HepG2 (cell line): ENCODE data around the gene ZFP36L2. TPM values are rescaled to one million over a fixed set of nuclear protein-coding genes. Genes with fewer than 3 reads are reported as not detected.

Experiments
- HNRNPUL1 ChIP-seq: fragments of 200-400 bp; formaldehyde crosslinking; IDR thresholded peaks from 2 replicates; pipeline ENCODE4 v1.6.1; 2017; ENCODE audit warnings: low read depth, mild to moderate bottlenecking, low read length, moderate library complexity
- MXD3 ChIP-seq: IDR thresholded peaks from 2 replicates; pipeline ENCODE4 v1.6.1; 2016; ENCODE audit warnings: mild to moderate bottlenecking, missing biosample characterization, missing genetic modification reagents
- NCOA5 ChIP-seq: sonication (generic); formaldehyde crosslinking; IDR thresholded peaks from 2 replicates; pipeline ENCODE4 v1.4.0; 2020; ENCODE audit warnings: missing genetic modification reagents
- REST ChIP-seq, 2 experiments: IDR thresholded peaks; 2 replicates each; pipeline ENCODE4 v1.6.1; 2011 to 2012; ENCODE audit warnings: low read length in 2 of 2, borderline replicate concordance in 1 of 2, low read depth in 1 of 2, mild to moderate bottlenecking in 1 of 2, moderate library complexity in 1 of 2
- ZBTB8A ChIP-seq: sonication (generic); formaldehyde crosslinking; IDR thresholded peaks from 2 replicates; pipeline ENCODE4 v1.4.0; 2020; ENCODE audit warnings: mild to moderate bottlenecking, low read depth, missing genetic modification reagents, borderline replicate concordance
- ZFYVE20 ChIP-seq: sonication (generic); formaldehyde crosslinking; IDR thresholded peaks from 2 replicates; pipeline ENCODE4 v1.8.0; 2023; ENCODE audit warnings: low read depth, mild to moderate bottlenecking, moderate library complexity, missing genetic modification reagents, borderline replicate concordance
- ZMAT3 ChIP-seq: sonication (generic); formaldehyde crosslinking; conservative IDR thresholded peaks from 2 replicates; pipeline ENCODE4 v1.7.0; 2021; ENCODE audit warnings: missing genetic modification reagents
- ZNF362 ChIP-seq: sonication (generic); formaldehyde crosslinking; IDR thresholded peaks from 2 replicates; pipeline ENCODE4 v1.4.0; 2020; ENCODE audit warnings: missing genetic modification reagents, mild to moderate bottlenecking, borderline replicate concordance
- ZNF441 ChIP-seq: sonication (generic); formaldehyde crosslinking; IDR thresholded peaks from 2 replicates; pipeline ENCODE4 v1.7.0; 2021; ENCODE audit warnings: missing genetic modification reagents, borderline replicate concordance
- ZNF569 ChIP-seq: sonication (generic); formaldehyde crosslinking; IDR thresholded peaks from 2 replicates; pipeline ENCODE4 v1.5.0; 2020; ENCODE audit warnings: mild to moderate bottlenecking, missing genetic modification reagents, moderate library complexity, borderline replicate concordance
- ZNF883 ChIP-seq: sonication (generic); formaldehyde crosslinking; IDR thresholded peaks from 2 replicates; pipeline ENCODE4 v1.5.1; 2020; ENCODE audit warnings: mild to moderate bottlenecking, missing genetic modification reagents; ENCODE audit errors: not compliant biosample characterization
- polyA plus RNA-seq, 8 experiments: library from polyadenylated mRNA; depleted of rRNA in 3 of 8; stranded (reverse) in 7 of 8; unstranded in 1 of 8; fragments of >200 nt; fragmentation: Illumina TruSeq in 4 of 8; extraction: Trizol in 4 of 8; gene quantifications; 2 replicates each; pipeline versions ENCODE4 v1.2.1 to v1.2.3, GENCODE V29; 2011 to 2016; ENCODE audit warnings: low read depth in 4 of 8, missing spikeins in 1 of 8, mixed read lengths in 1 of 8; ENCODE audit not compliant: insufficient read depth in 1 of 8
- total RNA-seq, 5 experiments: library from RNA; depleted of rRNA; stranded (reverse); fragments of >200 nt; fragmentation: Illumina TruSeq; extraction: Trizol; gene quantifications; 2 replicates each; pipeline ENCODE4 v1.2.3, GENCODE V29; 2016; ENCODE audit warnings: low read depth in 1 of 5
- TF ChIP-seq, protein P1 (sequence below): sonication (generic); formaldehyde crosslinking; IDR thresholded peaks from 2 replicates; pipeline ENCODE4 v1.4.0; 2020; ENCODE audit warnings: missing genetic modification reagents, borderline replicate concordance
- TF ChIP-seq, protein P2 (sequence below): sonication (generic); formaldehyde crosslinking; conservative IDR thresholded peaks from 2 replicates; pipeline ENCODE4 v1.8.0; 2022; ENCODE audit warnings: missing genetic modification reagents

Gene ZFP36L2
- total and polyA plus RNA-seq, 2 of the 13 experiments (the other 11 are each of a cell fraction or from before 2014, with no cell fraction given): 11.2 to 21.8 TPM

DNA sequence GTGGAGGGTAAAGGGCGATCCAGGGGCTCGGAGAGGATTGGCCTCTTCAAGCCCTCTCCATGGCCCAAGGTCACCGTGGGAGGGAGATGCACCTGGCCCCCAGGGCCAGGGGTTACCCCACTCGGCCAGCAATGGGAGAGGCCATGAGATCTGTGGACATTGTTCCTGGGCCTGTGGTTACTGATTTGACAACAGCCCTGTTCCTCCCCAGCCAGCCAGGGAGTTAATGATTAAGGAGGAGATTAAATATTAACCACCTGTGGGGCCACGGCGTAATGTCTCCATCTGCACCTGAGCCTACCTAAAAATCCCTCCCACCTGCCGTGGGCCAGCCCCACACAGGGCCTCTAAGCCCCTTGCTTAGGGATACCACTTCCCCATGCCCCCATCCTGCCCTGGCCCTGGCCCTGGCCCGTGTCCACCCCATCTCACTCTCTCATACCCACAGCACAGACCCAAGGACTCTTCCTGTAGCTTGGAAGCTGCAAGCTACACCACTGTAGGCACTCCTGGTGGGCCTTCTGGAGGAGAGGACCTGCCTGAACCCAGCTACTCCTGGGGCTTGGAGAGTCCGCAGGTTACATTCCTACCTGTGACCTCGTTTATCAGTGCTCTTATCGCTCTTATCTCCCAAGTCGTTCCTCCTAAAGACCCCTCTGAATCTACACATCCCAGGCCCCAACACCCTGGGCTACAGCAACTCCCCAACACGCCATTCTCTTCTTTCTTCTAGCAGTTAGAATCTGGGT, 32.1 kb downstream of the ZFP36L2 start (continued):
- TF ChIP-seq HNRNPUL1: peak; percentile 98
- TF ChIP-seq REST (IDR thresholded peaks at IDR 0.05; ENCODE audit: borderline replicate concordance in 1 of 2, low read depth in 1 of 2, low read length in 2 of 2): peak in 1 of 2 experiments; percentile 45; a peak in 1 of 4 replicates
- TF ChIP-seq ZMAT3 (CRISPR knock-in tag): no peak
- TF ChIP-seq ZNF883 (CRISPR knock-in tag): peak; percentile 57
- TF ChIP-seq ZNF362 (CRISPR knock-in tag): no peak
- TF ChIP-seq MXD3 (CRISPR knock-in tag): peak; percentile 70
- peak; percentile 77; the same call in 1 of the 2 replicates for TF ChIP-seq ZNF569 (CRISPR knock-in tag)
- TF ChIP-seq ZBTB8A (CRISPR knock-in tag): no peak; the same call in 1 of the 2 replicates
- no peak; the same call in 1 of the 2 replicates for TF ChIP-seq ZNF441 (CRISPR knock-in tag)
- TF ChIP-seq, protein P1, sequence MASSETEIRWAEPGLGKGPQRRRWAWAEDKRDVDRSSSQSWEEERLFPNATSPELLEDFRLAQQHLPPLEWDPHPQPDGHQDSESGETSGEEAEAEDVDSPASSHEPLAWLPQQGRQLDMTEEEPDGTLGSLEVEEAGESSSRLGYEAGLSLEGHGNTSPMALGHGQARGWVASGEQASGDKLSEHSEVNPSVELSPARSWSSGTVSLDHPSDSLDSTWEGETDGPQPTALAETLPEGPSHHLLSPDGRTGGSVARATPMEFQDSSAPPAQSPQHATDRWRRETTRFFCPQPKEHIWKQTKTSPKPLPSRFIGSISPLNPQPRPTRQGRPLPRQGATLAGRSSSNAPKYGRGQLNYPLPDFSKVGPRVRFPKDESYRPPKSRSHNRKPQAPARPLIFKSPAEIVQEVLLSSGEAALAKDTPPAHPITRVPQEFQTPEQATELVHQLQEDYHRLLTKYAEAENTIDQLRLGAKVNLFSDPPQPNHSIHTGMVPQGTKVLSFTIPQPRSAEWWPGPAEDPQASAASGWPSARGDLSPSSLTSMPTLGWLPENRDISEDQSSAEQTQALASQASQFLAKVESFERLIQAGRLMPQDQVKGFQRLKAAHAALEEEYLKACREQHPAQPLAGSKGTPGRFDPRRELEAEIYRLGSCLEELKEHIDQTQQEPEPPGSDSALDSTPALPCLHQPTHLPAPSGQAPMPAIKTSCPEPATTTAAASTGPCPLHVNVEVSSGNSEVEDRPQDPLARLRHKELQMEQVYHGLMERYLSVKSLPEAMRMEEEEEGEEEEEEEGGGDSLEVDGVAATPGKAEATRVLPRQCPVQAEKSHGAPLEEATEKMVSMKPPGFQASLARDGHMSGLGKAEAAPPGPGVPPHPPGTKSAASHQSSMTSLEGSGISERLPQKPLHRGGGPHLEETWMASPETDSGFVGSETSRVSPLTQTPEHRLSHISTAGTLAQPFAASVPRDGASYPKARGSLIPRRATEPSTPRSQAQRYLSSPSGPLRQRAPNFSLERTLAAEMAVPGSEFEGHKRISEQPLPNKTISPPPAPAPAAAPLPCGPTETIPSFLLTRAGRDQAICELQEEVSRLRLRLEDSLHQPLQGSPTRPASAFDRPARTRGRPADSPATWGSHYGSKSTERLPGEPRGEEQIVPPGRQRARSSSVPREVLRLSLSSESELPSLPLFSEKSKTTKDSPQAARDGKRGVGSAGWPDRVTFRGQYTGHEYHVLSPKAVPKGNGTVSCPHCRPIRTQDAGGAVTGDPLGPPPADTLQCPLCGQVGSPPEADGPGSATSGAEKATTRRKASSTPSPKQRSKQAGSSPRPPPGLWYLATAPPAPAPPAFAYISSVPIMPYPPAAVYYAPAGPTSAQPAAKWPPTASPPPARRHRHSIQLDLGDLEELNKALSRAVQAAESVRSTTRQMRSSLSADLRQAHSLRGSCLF (CRISPR knock-in tag): no peak
- TF ChIP-seq, protein P2, sequence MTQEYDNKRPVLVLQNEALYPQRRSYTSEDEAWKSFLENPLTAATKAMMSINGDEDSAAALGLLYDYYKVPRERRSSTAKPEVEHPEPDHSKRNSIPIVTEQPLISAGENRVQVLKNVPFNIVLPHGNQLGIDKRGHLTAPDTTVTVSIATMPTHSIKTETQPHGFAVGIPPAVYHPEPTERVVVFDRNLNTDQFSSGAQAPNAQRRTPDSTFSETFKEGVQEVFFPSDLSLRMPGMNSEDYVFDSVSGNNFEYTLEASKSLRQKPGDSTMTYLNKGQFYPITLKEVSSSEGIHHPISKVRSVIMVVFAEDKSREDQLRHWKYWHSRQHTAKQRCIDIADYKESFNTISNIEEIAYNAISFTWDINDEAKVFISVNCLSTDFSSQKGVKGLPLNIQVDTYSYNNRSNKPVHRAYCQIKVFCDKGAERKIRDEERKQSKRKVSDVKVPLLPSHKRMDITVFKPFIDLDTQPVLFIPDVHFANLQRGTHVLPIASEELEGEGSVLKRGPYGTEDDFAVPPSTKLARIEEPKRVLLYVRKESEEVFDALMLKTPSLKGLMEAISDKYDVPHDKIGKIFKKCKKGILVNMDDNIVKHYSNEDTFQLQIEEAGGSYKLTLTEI: no peak
- TF ChIP-seq NCOA5: no peak
- no peak for TF ChIP-seq ZFYVE20 (CRISPR knock-in tag)
